ENCODE data around the gene GOLGA8A.
"Not testable (repeated sequence)": the region's sequence is repeated elsewhere in the genome, so short reads cannot be mapped to it uniquely, and the experiment has no call there.

Gene GOLGA8A

DNA sequence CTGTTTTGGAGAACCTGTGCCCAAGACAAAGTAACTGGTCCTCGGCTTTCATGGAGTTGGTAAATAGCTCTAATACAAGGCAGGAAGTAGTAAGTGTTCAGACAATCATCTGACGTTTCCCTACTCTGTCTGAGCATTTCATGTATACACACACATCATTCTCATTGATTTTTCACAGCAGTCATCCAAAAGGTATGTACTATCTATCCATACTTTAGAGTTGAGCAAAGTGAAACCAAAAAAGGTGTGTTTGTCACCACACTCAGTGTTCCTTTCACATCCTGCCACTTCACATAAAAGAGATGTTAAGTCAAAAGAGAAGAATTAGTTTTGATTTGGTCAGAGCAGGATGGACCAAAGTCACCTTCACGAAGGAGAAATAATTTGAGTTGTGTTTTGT is 33.7 kb downstream of the GOLGA8A start:
- not testable (repeated sequence) for DNase-seq

DNA sequence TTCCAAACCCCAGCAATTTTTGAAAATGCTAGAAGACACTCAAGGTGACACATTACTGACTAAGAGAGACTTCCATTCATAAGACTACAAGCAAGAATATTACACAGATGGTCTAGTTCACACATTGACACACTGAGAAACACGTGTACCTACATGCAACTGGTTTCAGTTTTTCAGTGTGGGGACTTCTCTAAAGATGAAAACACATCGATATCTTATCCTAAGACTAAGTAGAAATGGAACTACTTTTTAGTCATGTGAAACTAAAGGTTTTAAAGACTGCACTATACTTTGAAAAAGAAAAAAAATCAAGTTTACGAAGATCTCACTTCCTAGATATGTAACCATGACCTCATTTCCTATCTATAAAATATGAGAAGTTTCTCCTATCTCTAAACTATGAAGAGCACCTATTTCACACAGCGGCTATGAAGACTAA is 34.4 kb downstream of the GOLGA8A start:
- DNase-seq = not testable (repeated sequence)

DNA sequence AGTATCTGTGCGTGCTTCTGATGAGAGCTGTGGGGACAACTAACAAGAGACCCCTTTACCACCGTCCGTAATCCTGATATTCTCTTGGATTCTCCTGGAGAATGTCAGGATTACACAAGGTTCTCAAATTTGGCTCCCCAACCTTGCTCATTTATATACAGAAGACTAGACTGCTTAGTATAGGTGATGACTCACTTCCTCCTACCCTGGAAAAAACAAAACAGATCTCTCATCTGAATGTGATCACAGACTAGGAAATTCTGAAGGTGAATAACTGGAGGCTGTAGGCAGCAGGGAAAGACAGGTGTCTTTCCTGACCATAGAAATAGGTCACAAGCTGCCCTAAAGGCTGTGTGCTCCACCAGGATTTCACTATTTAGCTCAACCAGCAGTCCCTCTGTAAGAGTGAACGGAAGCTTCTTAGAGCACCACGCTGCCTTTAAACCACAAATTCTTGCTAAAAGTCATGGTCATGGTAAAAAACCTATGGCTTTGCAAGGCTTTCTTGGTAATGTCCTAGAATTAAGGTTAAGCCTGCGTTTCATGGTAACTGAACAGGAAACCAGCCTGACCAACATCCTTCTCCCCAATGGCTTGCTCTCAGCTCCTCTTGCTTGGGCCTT is 39.9 kb downstream of the GOLGA8A start:
- DNase-seq = not testable (repeated sequence)

DNA sequence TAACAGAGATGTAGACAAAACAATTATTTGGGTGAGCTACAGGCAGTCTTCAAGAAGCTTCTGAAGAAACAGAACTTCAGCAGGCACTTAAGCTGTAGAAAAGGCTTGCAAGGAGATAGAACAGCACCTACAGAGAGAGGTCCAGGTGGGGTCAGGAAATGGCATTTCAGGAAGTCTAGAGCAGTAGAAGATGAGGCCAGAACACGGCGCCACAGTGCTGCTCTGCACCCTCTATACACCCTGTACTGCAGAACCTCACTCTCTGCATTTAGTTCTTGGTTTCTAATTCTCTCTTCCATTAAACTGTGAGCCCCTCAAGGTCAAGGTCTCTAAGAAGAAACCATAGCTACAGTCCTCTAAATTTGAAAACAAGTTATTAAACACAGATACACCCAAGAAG is 44.6 kb downstream of the GOLGA8A start:
- not testable (repeated sequence) for DNase-seq

DNA sequence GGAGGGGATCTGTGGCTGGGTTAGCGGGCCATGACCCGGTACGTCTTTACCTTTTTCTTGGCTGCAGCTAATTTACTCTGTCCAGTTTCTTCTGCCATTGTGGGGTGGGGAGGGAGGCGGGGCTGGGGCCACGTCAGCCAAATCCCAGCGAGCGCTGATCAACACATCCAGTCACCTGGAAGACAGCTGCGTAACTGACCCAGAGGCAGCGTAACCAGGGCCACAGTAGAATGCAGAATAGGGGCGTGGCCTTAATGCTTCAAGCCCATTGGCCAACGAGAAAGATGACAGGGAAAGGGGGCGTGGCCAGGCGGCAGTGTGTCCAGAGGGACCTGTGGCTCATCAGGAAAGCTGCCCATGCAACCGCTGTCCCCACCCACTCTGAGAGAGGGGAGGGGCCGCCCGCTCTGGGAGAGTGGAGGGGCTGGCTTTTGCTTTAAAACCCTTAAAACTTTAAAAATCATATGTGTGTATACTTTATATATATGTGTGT is 48.0 kb downstream of the GOLGA8A start:
- not testable (repeated sequence) for DNase-seq

Data from MV-4-11 (cell line).